Measurements from ENCODE around the gene NAA25. TPM values are rescaled to one million over a fixed set of nuclear protein-coding genes. Genes with fewer than 3 reads are reported as not detected.

NAA25 gene
- total RNA-seq, 2 donors from 2014 or later: 15.5 to 24.0 TPM

- TF ChIP-seq CTCF (IDR thresholded peaks at IDR 0.05): no peak
- TF ChIP-seq POLR2AphosphoS5 (IDR thresholded peaks at IDR 0.05): peak; percentile 69
- H3K27ac ChIP-seq: peak overlapping the region; percentile 34 to 57
- H3K4me3 ChIP-seq: no peak overlapping the region
- no peaks in the 10 kb centered on the region for H3K9me3 ChIP-seq
- WGBS: 66% methylated on average over 8 of the region's 8 CpGs
- intact Hi-C loops (cut with DNase I): no loop called here
- no peaks in the 10 kb centered on the region for H3K27me3 ChIP-seq (replicated peaks; ENCODE audit: insufficient read depth)
- no peak for DNase-seq (ENCODE audit: low spot score)
- no peaks in the 10 kb centered on the region for H3K36me3 ChIP-seq
- H3K4me1 ChIP-seq (replicated peaks): no peaks in the 10 kb centered on the region
Observed at GRCh38 chr12:112117685-112118084, 9.1 kb upstream of the NAA25 start.

GRCh38 chr12:112116232-112117060 is 7.9 kb upstream of the NAA25 start:
- TF ChIP-seq CTCF (IDR thresholded peaks at IDR 0.05): no peak
- Histone ChIP-seq H3K27me3 (replicated peaks; ENCODE audit: insufficient read depth) (no peaks in the 10 kb centered on the region), H3K27ac (peak overlapping the region; percentile 34 to 57), H3K4me1 (replicated peaks) (peaks cover 5% of the 10 kb centered on the region), H3K36me3 (no peaks in the 10 kb centered on the region), H3K9me3 (no peaks in the 10 kb centered on the region), H3K4me3 (no peak overlapping the region)
- WGBS: 66% methylated on average over 6 of the region's 7 CpGs
- intact Hi-C loops (cut with DNase I): no loop called here
- DNase-seq (ENCODE audit: low spot score): no peak

- intact Hi-C loops (cut with DNase I): no loop called here
- 93% methylated on average over 6 of the region's 6 CpGs for WGBS
- Histone ChIP-seq H3K36me3 (no peaks in the 10 kb centered on the region), H3K9me3 (no peaks in the 10 kb centered on the region), H3K4me3 (no peak overlapping the region), H3K4me1 (replicated peaks) (peaks cover 5% of the 10 kb centered on the region), H3K27me3 (replicated peaks; ENCODE audit: insufficient read depth) (no peaks in the 10 kb centered on the region), H3K27ac (no peak overlapping the region)
- TF ChIP-seq POLR2AphosphoS5 (IDR thresholded peaks at IDR 0.05) (no peak), CTCF (IDR thresholded peaks at IDR 0.05) (no peak), POLR2A (IDR thresholded peaks at IDR 0.05) (no peak)
- DNase-seq (ENCODE audit: low spot score): no peak
Observed at GRCh38 chr12:112115259-112116045, 6.9 kb upstream of the NAA25 start.

GRCh38 chr12:112112409-112113133 is 4.0 kb upstream of the NAA25 start:
- Histone ChIP-seq H3K27ac (peak overlapping the region; percentile 41 to 51), H3K4me1 (replicated peaks) (peaks cover 5% of the 10 kb centered on the region), H3K9me3 (no peaks in the 10 kb centered on the region), H3K36me3 (no peaks in the 10 kb centered on the region), H3K27me3 (replicated peaks; ENCODE audit: insufficient read depth) (no peaks in the 10 kb centered on the region), H3K4me3 (no peak overlapping the region)
- DNase-seq (ENCODE audit: low spot score): peak; percentile 73
- intact Hi-C loops (cut with DNase I): no loop called here
- peak; percentile 46 for TF ChIP-seq POLR2AphosphoS5 (IDR thresholded peaks at IDR 0.05)
- TF ChIP-seq POLR2A (IDR thresholded peaks at IDR 0.05): no peak
- TF ChIP-seq CTCF (IDR thresholded peaks at IDR 0.05): peak in 2 of 4 experiments; percentile 9 to 35
- WGBS: 56% methylated on average over 6 of the region's 6 CpGs

Data from prostate gland (tissue), 2 donors.